ENCODE results near the gene MAP4K4. TPM values are rescaled to one million over a fixed set of nuclear protein-coding genes. Genes with fewer than 3 reads are reported as not detected.

Gene MAP4K4
- total and polyA plus RNA-seq, 8 donors: 9.6 to 71.6 (median 23.8) TPM

DNA sequence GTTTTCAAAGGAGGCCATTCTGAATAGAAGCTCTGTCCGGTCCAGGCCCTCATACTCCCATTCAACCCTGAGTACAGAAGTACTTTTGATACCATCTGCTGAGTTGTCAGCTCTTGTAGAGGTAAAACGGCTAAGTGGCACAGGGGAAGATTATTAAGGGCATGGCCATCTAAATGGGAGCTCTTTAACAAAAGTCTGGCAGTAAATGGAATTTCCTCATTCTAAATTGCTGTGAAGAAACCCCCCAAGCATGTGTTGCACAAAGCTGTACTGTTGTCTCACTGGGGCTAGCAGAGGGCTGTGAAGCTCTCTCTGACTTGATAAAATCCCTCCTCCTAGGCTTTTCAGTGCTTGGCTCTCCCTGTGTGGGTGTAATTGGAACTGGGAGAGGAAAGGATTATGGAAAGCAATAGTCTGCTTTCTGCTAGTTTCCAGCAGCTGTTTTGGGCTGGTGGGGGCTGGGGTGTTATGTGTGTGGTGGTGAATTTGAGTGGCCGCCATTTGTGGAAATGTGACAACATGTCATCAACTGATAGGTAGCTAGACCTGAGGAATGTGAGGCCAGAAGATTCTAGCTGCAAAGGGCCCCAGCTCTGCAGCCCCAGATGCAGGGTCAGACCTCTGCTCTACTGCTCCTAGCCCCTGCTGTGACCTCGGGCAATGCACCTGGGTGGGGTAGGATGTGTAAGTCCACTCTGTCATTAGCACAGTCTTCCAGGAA lies 65.1 kb downstream of the MAP4K4 start:
- no peaks in the 10 kb centered on the region for H3K36me3 ChIP-seq
- TF ChIP-seq, protein P1, sequence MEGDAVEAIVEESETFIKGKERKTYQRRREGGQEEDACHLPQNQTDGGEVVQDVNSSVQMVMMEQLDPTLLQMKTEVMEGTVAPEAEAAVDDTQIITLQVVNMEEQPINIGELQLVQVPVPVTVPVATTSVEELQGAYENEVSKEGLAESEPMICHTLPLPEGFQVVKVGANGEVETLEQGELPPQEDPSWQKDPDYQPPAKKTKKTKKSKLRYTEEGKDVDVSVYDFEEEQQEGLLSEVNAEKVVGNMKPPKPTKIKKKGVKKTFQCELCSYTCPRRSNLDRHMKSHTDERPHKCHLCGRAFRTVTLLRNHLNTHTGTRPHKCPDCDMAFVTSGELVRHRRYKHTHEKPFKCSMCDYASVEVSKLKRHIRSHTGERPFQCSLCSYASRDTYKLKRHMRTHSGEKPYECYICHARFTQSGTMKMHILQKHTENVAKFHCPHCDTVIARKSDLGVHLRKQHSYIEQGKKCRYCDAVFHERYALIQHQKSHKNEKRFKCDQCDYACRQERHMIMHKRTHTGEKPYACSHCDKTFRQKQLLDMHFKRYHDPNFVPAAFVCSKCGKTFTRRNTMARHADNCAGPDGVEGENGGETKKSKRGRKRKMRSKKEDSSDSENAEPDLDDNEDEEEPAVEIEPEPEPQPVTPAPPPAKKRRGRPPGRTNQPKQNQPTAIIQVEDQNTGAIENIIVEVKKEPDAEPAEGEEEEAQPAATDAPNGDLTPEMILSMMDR (IDR thresholded peaks at IDR 0.05): no peak
- TF ChIP-seq POLR2A (IDR thresholded peaks at IDR 0.05) (no peak), POLR2AphosphoS5 (IDR thresholded peaks at IDR 0.05) (no peak), EP300 (IDR thresholded peaks at IDR 0.05) (no peak)
- H3K9me3 ChIP-seq: no peaks in the 10 kb centered on the region
- no peaks in the 10 kb centered on the region for H3K27me3 ChIP-seq
- 51 to 67% (median 57%) methylated on average over 4 of the region's 4 CpGs for WGBS, 5 donors
- DNase-seq: no peak
- no peak overlapping the region for H3K4me3 ChIP-seq
- intact Hi-C loops (cut with DNase I; ENCODE audit: low total_unique reads): no loop called here
- peak overlapping the region in 3 of 5 donors; percentile 36 to 51 (median 42) for H3K27ac ChIP-seq
- H3K4me1 ChIP-seq: peaks cover 43 to 78% (median 57%) of the 10 kb centered on the region in 4 donors

DNA sequence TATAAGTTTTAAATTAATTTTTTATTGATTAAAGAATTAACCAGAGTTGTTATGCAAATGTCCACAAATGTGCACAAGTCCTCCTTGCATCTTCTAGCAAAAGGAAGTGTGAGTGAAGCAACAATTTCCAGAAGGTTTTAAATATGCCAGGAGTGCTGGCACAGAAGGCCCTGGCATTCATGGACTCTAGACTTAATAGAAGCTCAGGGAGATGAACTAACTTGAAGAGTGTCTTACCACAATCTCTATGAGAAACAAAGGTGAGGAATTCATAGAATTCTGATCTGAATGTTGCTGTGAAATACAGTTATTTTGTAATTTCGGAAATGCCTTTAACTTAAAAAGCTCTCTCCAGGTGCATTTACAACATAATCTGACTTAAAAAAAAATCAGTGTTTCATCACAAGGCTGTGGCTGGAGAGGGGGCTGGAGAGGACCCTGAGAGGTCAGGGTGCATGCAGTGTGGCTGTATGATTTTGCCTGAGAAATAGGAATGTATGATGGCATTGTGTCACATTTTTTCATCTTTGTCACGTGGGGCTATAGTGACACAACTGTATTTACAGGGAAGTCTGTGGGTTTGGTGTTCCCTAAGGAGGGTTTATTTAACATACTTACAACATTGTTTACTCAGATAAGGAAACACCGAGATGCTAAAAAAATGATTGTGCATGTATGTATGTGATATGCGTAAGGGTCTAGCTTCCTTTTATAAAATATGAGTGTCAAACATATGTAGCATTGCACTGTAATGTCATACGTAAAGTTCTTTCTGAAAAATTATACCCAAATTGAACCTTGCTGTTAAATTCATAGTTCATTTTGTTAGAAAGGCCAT lies 66.2 kb downstream of the MAP4K4 start:
- H3K27ac ChIP-seq: peak overlapping the region in 3 of 5 donors; percentile 2 to 51 (median 42)
- intact Hi-C loops (cut with DNase I; ENCODE audit: low total_unique reads): no loop called here

GRCh38 chr2:101766337-101766736 lies 68.8 kb downstream of the MAP4K4 start:
- Histone ChIP-seq H3K9me3 (no peaks in the 10 kb centered on the region), H3K27ac (peak overlapping the region in 4 of 5 donors; percentile 17 to 75 (median 57)), H3K36me3 (no peaks in the 10 kb centered on the region), H3K27me3 (no peaks in the 10 kb centered on the region), H3K4me3 (no peak overlapping the region), H3K4me1 (peaks cover 50 to 96% (median 77%) of the 10 kb centered on the region in 4 donors)
- no peak for TF ChIP-seq POLR2A (IDR thresholded peaks at IDR 0.05)
- TF ChIP-seq, protein P1 (IDR thresholded peaks at IDR 0.05): no peak
- TF ChIP-seq EP300 (IDR thresholded peaks at IDR 0.05): no peak
- TF ChIP-seq POLR2AphosphoS5 (IDR thresholded peaks at IDR 0.05): no peak
- intact Hi-C loops (cut with DNase I; ENCODE audit: low total_unique reads): no loop called here
- 62 to 86% (median 75%) methylated on average over 2 of the region's 2 CpGs for WGBS, 5 donors
- no peak for DNase-seq

More for the DNA sequence above, 66.2 kb downstream of the MAP4K4 start:
- peaks cover 46 to 78% (median 65%) of the 10 kb centered on the region in 4 donors for H3K4me1 ChIP-seq
- no peaks in the 10 kb centered on the region for H3K36me3 ChIP-seq
- no peaks in the 10 kb centered on the region for H3K27me3 ChIP-seq
- H3K4me3 ChIP-seq: no peak overlapping the region
- WGBS, 5 donors: 49 to 63% (median 56%) methylated on average over 5 of the region's 5 CpGs
- no peaks in the 10 kb centered on the region for H3K9me3 ChIP-seq
- DNase-seq: no peak
- no peak for TF ChIP-seq POLR2A (IDR thresholded peaks at IDR 0.05)
- TF ChIP-seq EP300 (IDR thresholded peaks at IDR 0.05): no peak
- TF ChIP-seq POLR2AphosphoS5 (IDR thresholded peaks at IDR 0.05): no peak
- TF ChIP-seq, protein P1 (IDR thresholded peaks at IDR 0.05): no peak

GRCh38 chr2:101766871-101767739 lies 69.6 kb downstream of the MAP4K4 start:
- intact Hi-C loops (cut with DNase I; ENCODE audit: low total_unique reads): no loop called here
- Histone ChIP-seq H3K27ac (peak overlapping the region; percentile 17 to 75 (median 55)), H3K4me3 (no peak overlapping the region), H3K27me3 (no peaks in the 10 kb centered on the region), H3K9me3 (no peaks in the 10 kb centered on the region), H3K36me3 (no peaks in the 10 kb centered on the region), H3K4me1 (peaks cover 50 to 97% (median 79%) of the 10 kb centered on the region in 4 donors)
- DNase-seq: no peak
- TF ChIP-seq POLR2A (IDR thresholded peaks at IDR 0.05) (no peak), POLR2AphosphoS5 (IDR thresholded peaks at IDR 0.05) (no peak), EP300 (IDR thresholded peaks at IDR 0.05) (no peak)
- TF ChIP-seq, protein P1 (IDR thresholded peaks at IDR 0.05): no peak
- 62 to 68% (median 67%) methylated on average over 5 of the region's 5 CpGs for WGBS, 5 donors

Data from stomach (tissue), 9 donors.